Parathyroid adenoma (tissue), 2 donors: Measurements from ENCODE around the gene APOBEC4.

ENCODE experiments used
- H2AFZ ChIP-seq: fragments of 300-600 bp; sonication (generic); one replicate; pipeline ENCODE4 v1.7.0; 2017; ENCODE audit warnings: antibody characterized with exemption, mild to moderate bottlenecking
- H3K27ac ChIP-seq: fragments of 300-600 bp; sonication (generic); one replicate; pipeline ENCODE4 v1.7.0; 2017
- H3K27me3 ChIP-seq: fragments of 300-600 bp; sonication (generic); one replicate; pipeline ENCODE4 v1.7.0; 2017; ENCODE audit warnings: low read length; ENCODE audit not compliant: control insufficient read depth, insufficient read depth
- H3K36me3 ChIP-seq: fragments of 300-600 bp; sonication (generic); one replicate; pipeline ENCODE4 v1.7.0; 2017; ENCODE audit warnings: low read length; ENCODE audit not compliant: control insufficient read depth, insufficient read depth
- H3K4me1 ChIP-seq: fragments of 300-600 bp; sonication (generic); one replicate; pipeline ENCODE4 v1.7.0; 2017; ENCODE audit warnings: control low read depth
- H3K4me2 ChIP-seq: fragments of 300-600 bp; sonication (generic); one replicate; pipeline ENCODE4 v1.7.0; 2017; ENCODE audit warnings: low read length
- H3K4me3 ChIP-seq: fragments of 300-600 bp; sonication (generic); one replicate; pipeline ENCODE4 v1.7.0; 2017; ENCODE audit warnings: low read depth, low read length
- H3K79me2 ChIP-seq: fragments of 300-600 bp; sonication (generic); one replicate; pipeline ENCODE4 v1.7.0; 2017; ENCODE audit warnings: control low read depth
- H3K9ac ChIP-seq: fragments of 300-600 bp; sonication (generic); one replicate; pipeline ENCODE4 v1.7.0; 2017; ENCODE audit warnings: mild to moderate bottlenecking
- H3K9me3 ChIP-seq: fragments of 300-600 bp; sonication (generic); one replicate; pipeline ENCODE4 v1.7.0; 2017; ENCODE audit warnings: low read length; ENCODE audit not compliant: control insufficient read depth
- TF ChIP-seq, protein P1 (sequence below): fragments of 300-600 bp; sonication (generic); IDR thresholded peaks from one replicate; pipeline ENCODE4 v1.7.0; 2017; ENCODE audit warnings: antibody characterized with exemption, mild to moderate bottlenecking
- donor health status: primary hyperparathyroidism.

Gene APOBEC4

GRCh38 chr1:183612407-183612806 is 40.7 kb downstream of the APOBEC4 start:
- no peaks in the 10 kb centered on the region for H3K36me3 ChIP-seq
- H3K79me2 ChIP-seq = no peaks in the 10 kb centered on the region
- TF ChIP-seq, protein P1, sequence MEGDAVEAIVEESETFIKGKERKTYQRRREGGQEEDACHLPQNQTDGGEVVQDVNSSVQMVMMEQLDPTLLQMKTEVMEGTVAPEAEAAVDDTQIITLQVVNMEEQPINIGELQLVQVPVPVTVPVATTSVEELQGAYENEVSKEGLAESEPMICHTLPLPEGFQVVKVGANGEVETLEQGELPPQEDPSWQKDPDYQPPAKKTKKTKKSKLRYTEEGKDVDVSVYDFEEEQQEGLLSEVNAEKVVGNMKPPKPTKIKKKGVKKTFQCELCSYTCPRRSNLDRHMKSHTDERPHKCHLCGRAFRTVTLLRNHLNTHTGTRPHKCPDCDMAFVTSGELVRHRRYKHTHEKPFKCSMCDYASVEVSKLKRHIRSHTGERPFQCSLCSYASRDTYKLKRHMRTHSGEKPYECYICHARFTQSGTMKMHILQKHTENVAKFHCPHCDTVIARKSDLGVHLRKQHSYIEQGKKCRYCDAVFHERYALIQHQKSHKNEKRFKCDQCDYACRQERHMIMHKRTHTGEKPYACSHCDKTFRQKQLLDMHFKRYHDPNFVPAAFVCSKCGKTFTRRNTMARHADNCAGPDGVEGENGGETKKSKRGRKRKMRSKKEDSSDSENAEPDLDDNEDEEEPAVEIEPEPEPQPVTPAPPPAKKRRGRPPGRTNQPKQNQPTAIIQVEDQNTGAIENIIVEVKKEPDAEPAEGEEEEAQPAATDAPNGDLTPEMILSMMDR = no peak
- no peak overlapping the region for H3K4me2 ChIP-seq
- no peaks in the 10 kb centered on the region for H3K4me1 ChIP-seq
- no peak overlapping the region for H3K9ac ChIP-seq
- no peak overlapping the region for H3K27ac ChIP-seq
- no peak overlapping the region for H2AFZ ChIP-seq
- H3K27me3 ChIP-seq = no peaks in the 10 kb centered on the region
- no peaks in the 10 kb centered on the region for H3K9me3 ChIP-seq
- no peak overlapping the region for H3K4me3 ChIP-seq

GRCh38 chr1:183611021-183611420 is 42.1 kb downstream of the APOBEC4 start:
- Histone ChIP-seq H3K4me1 (no peaks in the 10 kb centered on the region), H2AFZ (no peak overlapping the region), H3K79me2 (no peaks in the 10 kb centered on the region), H3K4me3 (no peak overlapping the region), H3K9ac (no peak overlapping the region), H3K9me3 (no peaks in the 10 kb centered on the region), H3K36me3 (no peaks in the 10 kb centered on the region), H3K27me3 (no peaks in the 10 kb centered on the region), H3K27ac (no peak overlapping the region), H3K4me2 (no peak overlapping the region)
- TF ChIP-seq, protein P1 = no peak

DNA sequence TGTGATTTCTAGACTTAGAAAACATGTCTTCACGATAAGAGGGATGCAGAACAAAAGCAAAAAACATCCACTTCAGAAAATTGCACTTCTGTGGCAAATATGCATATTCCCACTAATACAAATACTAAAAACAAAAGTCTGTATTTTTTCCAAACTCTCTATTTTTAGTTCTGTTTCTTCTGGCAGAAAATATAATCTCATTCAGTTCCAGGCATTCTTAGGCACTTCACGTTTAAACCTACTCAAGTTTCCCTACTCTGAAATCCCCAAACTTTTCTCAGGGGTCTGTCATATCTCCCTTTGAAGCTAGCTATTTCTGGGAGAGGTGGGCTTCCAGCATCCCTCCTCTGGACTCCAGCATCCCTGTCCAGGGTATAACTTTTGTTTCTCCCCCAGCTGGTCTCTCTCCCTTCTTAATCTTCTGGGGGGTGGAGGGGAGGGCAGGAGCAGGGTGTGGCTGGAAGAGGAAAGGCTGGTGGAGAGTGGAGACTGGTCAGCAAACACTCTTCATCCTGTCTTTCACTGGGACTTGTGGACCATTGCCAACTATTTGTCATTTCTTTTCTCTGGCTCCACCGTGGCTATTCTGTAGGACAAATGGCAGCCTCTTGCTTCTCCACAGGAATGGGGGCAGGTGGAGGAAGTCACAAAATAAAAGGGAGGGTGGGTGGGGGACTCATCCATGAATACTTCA is 43.2 kb downstream of the APOBEC4 start:
- TF ChIP-seq, protein P1 = no peak
- no peak overlapping the region for H2AFZ ChIP-seq
- no peaks in the 10 kb centered on the region for H3K79me2 ChIP-seq
- no peak overlapping the region for H3K4me3 ChIP-seq
- no peak overlapping the region for H3K9ac ChIP-seq
- H3K27me3 ChIP-seq = no peaks in the 10 kb centered on the region
- no peaks in the 10 kb centered on the region for H3K4me1 ChIP-seq
- H3K4me2 ChIP-seq = no peak overlapping the region
- H3K9me3 ChIP-seq = no peaks in the 10 kb centered on the region
- no peak overlapping the region for H3K27ac ChIP-seq
- no peaks in the 10 kb centered on the region for H3K36me3 ChIP-seq

DNA sequence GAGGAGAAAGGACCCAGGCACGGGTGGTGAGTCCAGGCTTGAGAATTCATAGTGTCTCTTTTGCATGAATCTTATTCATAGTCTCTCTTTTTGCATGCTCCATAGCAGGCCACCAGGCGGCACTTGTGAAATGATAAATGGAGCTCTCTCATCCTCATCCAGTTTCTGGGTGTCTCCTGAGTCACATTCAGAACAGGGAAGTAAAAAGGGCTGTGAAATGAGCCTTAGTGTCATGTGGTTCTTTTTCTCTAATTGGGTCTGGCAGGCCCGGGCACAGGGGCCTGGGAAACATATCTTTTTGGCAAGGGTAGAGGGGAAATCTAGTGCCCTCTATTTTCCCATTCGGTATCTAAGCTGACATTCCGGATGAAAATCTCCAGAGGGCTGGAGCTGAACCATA is 43.8 kb downstream of the APOBEC4 start:
- Histone ChIP-seq H3K9me3 (no peaks in the 10 kb centered on the region), H3K36me3 (no peaks in the 10 kb centered on the region), H3K9ac (no peak overlapping the region), H3K4me1 (no peaks in the 10 kb centered on the region), H3K4me3 (no peak overlapping the region), H3K4me2 (no peak overlapping the region), H2AFZ (no peak overlapping the region), H3K27me3 (no peaks in the 10 kb centered on the region), H3K79me2 (no peaks in the 10 kb centered on the region), H3K27ac (no peak overlapping the region)
- TF ChIP-seq, protein P1 = peak; percentile 25
